WTC11 (cell line): Measurements from ENCODE around the gene TTC7B.

Source experiments
- CBFB ChIP-seq: sonication (generic); formaldehyde crosslinking; IDR thresholded peaks from 2 replicates; pipeline ENCODE4 v1.8.1; 2022; ENCODE audit warnings: mild to moderate bottlenecking, low read depth, missing genetic modification reagents
- CREM ChIP-seq: sonication (generic); formaldehyde crosslinking; IDR thresholded peaks from 2 replicates; pipeline ENCODE4 v1.8.1; 2022; ENCODE audit warnings: mild to moderate bottlenecking, missing genetic modification reagents, moderate library complexity
- ELF4 ChIP-seq: sonication (generic); formaldehyde crosslinking; IDR thresholded peaks from 2 replicates; pipeline ENCODE4 v1.8.1; 2022; ENCODE audit warnings: low read depth, mild to moderate bottlenecking, moderate library complexity, missing genetic modification reagents
- ETV6 ChIP-seq: sonication (generic); formaldehyde crosslinking; IDR thresholded peaks from 2 replicates; pipeline ENCODE4 v1.8.1; 2022; ENCODE audit warnings: mild to moderate bottlenecking, missing genetic modification reagents
- GABPB1 ChIP-seq: sonication (generic); formaldehyde crosslinking; IDR thresholded peaks from 2 replicates; pipeline ENCODE4 v1.8.1; 2023; ENCODE audit warnings: mild to moderate bottlenecking, missing genetic modification reagents
- NFYB ChIP-seq: sonication (generic); formaldehyde crosslinking; conservative IDR thresholded peaks from 2 replicates; pipeline ENCODE4 v1.8.0; 2022; ENCODE audit warnings: low read depth, missing genetic modification reagents
- NR1H2 ChIP-seq: sonication (generic); formaldehyde crosslinking; IDR thresholded peaks from 2 replicates; pipeline ENCODE4 v1.9.0; 2021; ENCODE audit warnings: mild to moderate bottlenecking, moderate library complexity, missing genetic modification reagents
- ZNF232 ChIP-seq: sonication (generic); formaldehyde crosslinking; IDR thresholded peaks from 2 replicates; pipeline ENCODE4 v1.8.0; 2022; ENCODE audit warnings: mild to moderate bottlenecking, missing genetic modification reagents
- ZNF416 ChIP-seq: fragments of 250-450 bp; sonication (Bioruptor Pico); IDR thresholded peaks from 2 replicates; pipeline ENCODE4 v1.9.0; 2021; ENCODE audit warnings: mild to moderate bottlenecking, inconsistent platforms
- TF ChIP-seq, protein P1 (sequence below): fragments of 200-600 bp; IDR thresholded peaks from 2 replicates; pipeline ENCODE4 v1.8.0; 2022; ENCODE audit warnings: antibody characterized with exemption
- TF ChIP-seq, protein P2 (sequence below): sonication (generic); formaldehyde crosslinking; IDR thresholded peaks from 2 replicates; pipeline ENCODE4 v1.8.1; 2023; ENCODE audit warnings: mild to moderate bottlenecking, missing genetic modification reagents, moderate library complexity
- TF ChIP-seq, protein P3 (sequence below): sonication (generic); formaldehyde crosslinking; IDR thresholded peaks from 2 replicates; pipeline ENCODE4 v1.8.1; 2022; ENCODE audit warnings: missing genetic modification reagents, borderline replicate concordance

DNA sequence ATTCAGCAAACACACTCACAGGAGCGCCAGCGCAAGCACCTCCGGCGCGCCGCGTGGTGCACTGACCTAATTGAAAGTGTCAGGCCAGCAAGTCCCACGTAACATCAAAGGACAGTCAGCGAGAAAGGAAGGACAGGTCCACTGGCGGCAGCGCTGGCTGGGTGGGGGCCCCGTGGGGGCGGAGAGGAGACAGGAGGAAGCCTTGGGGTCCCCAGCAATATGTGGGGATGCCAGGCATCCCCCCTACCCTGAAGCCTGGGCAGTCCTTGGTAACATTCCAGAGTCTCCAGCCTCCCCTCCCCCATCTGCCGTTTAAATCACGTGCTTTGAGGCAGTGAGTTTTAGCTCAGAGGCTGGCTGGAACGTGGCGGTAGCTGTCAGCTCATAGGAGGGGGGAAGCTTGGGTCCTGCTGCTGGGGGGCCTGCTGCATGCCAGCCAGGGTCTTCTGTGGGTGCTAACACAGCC lies 260.2 kb downstream of the TTC7B start:
- TF ChIP-seq, protein P1, sequence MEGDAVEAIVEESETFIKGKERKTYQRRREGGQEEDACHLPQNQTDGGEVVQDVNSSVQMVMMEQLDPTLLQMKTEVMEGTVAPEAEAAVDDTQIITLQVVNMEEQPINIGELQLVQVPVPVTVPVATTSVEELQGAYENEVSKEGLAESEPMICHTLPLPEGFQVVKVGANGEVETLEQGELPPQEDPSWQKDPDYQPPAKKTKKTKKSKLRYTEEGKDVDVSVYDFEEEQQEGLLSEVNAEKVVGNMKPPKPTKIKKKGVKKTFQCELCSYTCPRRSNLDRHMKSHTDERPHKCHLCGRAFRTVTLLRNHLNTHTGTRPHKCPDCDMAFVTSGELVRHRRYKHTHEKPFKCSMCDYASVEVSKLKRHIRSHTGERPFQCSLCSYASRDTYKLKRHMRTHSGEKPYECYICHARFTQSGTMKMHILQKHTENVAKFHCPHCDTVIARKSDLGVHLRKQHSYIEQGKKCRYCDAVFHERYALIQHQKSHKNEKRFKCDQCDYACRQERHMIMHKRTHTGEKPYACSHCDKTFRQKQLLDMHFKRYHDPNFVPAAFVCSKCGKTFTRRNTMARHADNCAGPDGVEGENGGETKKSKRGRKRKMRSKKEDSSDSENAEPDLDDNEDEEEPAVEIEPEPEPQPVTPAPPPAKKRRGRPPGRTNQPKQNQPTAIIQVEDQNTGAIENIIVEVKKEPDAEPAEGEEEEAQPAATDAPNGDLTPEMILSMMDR = no peak
- TF ChIP-seq, protein P2, sequence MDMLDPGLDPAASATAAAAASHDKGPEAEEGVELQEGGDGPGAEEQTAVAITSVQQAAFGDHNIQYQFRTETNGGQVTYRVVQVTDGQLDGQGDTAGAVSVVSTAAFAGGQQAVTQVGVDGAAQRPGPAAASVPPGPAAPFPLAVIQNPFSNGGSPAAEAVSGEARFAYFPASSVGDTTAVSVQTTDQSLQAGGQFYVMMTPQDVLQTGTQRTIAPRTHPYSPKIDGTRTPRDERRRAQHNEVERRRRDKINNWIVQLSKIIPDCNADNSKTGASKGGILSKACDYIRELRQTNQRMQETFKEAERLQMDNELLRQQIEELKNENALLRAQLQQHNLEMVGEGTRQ = peak; percentile 81
- no peak for TF ChIP-seq ELF4 (CRISPR knock-in tag)
- TF ChIP-seq, protein P3, sequence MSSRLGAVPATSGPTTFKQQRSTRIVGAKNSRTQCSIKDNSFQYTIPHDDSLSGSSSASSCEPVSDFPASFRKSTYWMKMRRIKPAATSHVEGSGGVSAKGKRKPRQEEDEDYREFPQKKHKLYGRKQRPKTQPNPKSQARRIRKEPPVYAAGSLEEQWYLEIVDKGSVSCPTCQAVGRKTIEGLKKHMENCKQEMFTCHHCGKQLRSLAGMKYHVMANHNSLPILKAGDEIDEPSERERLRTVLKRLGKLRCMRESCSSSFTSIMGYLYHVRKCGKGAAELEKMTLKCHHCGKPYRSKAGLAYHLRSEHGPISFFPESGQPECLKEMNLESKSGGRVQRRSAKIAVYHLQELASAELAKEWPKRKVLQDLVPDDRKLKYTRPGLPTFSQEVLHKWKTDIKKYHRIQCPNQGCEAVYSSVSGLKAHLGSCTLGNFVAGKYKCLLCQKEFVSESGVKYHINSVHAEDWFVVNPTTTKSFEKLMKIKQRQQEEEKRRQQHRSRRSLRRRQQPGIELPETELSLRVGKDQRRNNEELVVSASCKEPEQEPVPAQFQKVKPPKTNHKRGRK = no peak
- no peak for TF ChIP-seq CREM (CRISPR knock-in tag)
- TF ChIP-seq ZNF232 = no peak
- no peak for TF ChIP-seq NR1H2 (CRISPR knock-in tag)
- TF ChIP-seq ETV6 (CRISPR knock-in tag) = no peak
- TF ChIP-seq GABPB1 (CRISPR knock-in tag) = no peak
- TF ChIP-seq ZNF416 (CRISPR knock-in tag) = no peak
- no peak for TF ChIP-seq CBFB (CRISPR knock-in tag)
- no peak for TF ChIP-seq NFYB (CRISPR knock-in tag)
